NCI-H524 (cell line): ENCODE results near the gene CCDC59.

Experiments
- DNase-seq, 2 experiments: peaks; one replicate each; lab custom pipeline; 2025; lab: John Stamatoyannopoulos, UW

The CCDC59 gene

DNA sequence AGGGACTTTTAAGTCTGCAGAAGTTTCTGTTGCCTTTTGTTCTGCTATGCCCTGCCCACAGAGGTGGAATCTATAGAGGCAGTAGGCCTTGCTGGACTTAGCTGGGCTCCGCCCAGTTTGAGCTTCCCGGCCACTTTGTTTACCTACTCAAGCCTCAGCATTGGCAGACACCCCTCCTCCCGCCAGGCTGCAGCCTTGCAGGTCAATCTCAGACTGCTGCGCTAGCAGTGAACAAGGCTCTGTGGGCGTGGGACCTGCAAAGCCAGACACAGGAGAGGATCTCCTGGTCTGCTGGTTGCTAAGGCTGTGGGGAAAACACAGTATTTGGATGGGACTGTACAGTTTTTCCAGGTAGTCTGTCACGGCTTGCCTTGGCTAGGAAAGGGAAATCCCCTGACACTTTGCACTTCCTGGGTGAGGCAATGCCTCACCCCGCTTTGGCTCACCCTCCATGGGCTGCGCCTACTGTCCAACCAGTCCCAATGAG, 43.7 kb downstream of the CCDC59 start:
- DNase-seq: no peak
